Measurements from ENCODE around the gene PACSIN2. TPM values are rescaled to one million over a fixed set of nuclear protein-coding genes. Genes with fewer than 3 reads are reported as not detected.
A peak's percentile ranks its signal among the peaks of the same experiment; 100 is the strongest.

The PACSIN2 gene
- total and polyA plus RNA-seq, 2 of the 13 experiments (the other 11 are each of a cell fraction or from before 2014, with no cell fraction given): 54.1 to 68.8 TPM

DNA sequence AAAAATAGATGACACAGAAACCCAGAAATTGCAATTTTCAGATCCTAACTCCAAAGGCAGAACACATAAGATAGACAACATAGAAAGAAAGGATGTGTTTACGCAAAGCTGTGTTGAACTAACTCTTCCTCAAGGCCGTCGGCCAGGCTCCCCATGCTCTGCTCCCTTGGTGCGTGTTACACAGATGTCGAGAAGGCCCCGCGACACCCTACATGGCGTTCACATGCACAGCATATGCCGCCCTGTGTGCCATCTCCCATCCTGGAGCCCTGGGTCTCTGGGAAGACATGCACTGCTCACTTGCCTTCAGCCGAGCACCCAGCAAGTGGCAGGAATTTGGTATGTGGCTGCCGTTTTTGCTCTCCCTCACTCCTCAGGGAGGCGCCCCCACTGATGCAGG is 110.9 kb downstream of the PACSIN2 start:
- FAIRE-seq (no peak), ATAC-seq (no peak), DNase-seq (ENCODE audit: low spot score) (no peak)
- peaks cover 18% of the 10 kb centered on the region for H3K4me1 ChIP-seq (ENCODE audit: insufficient read depth, low read length)
- CTCF ChIA-PET (ENCODE audit: low intra/inter-chr PET ratio, low total read pairs): no interaction called here
- H3K36me3 ChIP-seq (replicated peaks in 1 of 2; ENCODE audit: control insufficient read depth in 1 of 2, insufficient read depth in 2 of 2, low read length in 2 of 2): peaks cover 34 to 77% of the 10 kb centered on the region in 2 experiments
- TF ChIP-seq, protein P1, sequence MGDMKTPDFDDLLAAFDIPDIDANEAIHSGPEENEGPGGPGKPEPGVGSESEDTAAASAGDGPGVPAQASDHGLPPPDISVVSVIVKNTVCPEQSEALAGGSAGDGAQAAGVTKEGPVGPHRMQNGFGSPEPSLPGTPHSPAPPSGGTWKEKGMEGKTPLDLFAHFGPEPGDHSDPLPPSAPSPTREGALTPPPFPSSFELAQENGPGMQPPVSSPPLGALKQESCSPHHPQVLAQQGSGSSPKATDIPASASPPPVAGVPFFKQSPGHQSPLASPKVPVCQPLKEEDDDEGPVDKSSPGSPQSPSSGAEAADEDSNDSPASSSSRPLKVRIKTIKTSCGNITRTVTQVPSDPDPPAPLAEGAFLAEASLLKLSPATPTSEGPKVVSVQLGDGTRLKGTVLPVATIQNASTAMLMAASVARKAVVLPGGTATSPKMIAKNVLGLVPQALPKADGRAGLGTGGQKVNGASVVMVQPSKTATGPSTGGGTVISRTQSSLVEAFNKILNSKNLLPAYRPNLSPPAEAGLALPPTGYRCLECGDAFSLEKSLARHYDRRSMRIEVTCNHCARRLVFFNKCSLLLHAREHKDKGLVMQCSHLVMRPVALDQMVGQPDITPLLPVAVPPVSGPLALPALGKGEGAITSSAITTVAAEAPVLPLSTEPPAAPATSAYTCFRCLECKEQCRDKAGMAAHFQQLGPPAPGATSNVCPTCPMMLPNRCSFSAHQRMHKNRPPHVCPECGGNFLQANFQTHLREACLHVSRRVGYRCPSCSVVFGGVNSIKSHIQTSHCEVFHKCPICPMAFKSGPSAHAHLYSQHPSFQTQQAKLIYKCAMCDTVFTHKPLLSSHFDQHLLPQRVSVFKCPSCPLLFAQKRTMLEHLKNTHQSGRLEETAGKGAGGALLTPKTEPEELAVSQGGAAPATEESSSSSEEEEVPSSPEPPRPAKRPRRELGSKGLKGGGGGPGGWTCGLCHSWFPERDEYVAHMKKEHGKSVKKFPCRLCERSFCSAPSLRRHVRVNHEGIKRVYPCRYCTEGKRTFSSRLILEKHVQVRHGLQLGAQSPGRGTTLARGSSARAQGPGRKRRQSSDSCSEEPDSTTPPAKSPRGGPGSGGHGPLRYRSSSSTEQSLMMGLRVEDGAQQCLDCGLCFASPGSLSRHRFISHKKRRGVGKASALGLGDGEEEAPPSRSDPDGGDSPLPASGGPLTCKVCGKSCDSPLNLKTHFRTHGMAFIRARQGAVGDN (CRISPR knock-in tag; IDR thresholded peaks at IDR 0.05): 0 out of 2 replicates have a peak, but pooled peaks have one; percentile 23
- TF ChIP-seq MYNN (CRISPR knock-in tag; IDR thresholded peaks at IDR 0.05; ENCODE audit: low read depth): no peak
- TF ChIP-seq ZBTB38 (CRISPR knock-in tag; IDR thresholded peaks at IDR 0.05): peak; percentile 96
- peak; percentile 37 for TF ChIP-seq RBM22 (optimal IDR thresholded peaks at IDR 0.05; ENCODE audit: low read length)
- no peak for TF ChIP-seq MAFG (CRISPR knock-in tag; IDR thresholded peaks at IDR 0.05)
- TF ChIP-seq, protein P2, sequence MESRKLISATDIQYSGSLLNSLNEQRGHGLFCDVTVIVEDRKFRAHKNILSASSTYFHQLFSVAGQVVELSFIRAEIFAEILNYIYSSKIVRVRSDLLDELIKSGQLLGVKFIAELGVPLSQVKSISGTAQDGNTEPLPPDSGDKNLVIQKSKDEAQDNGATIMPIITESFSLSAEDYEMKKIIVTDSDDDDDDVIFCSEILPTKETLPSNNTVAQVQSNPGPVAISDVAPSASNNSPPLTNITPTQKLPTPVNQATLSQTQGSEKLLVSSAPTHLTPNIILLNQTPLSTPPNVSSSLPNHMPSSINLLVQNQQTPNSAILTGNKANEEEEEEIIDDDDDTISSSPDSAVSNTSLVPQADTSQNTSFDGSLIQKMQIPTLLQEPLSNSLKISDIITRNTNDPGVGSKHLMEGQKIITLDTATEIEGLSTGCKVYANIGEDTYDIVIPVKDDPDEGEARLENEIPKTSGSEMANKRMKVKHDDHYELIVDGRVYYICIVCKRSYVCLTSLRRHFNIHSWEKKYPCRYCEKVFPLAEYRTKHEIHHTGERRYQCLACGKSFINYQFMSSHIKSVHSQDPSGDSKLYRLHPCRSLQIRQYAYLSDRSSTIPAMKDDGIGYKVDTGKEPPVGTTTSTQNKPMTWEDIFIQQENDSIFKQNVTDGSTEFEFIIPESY (CRISPR knock-in tag; IDR thresholded peaks at IDR 0.05): peak; percentile 73; the same call in 1 of the 2 replicates
- peaks cover 53% of the 10 kb centered on the region for H3K79me2 ChIP-seq (ENCODE audit: insufficient read depth, low read length)
- H3K4me2 ChIP-seq (ENCODE audit: low read depth, low read length): no peak overlapping the region
- in situ Hi-C loops (cut with HindIII; ENCODE audit: extremely low pct_ligation_motif_present, low pct_unique_long_range_greater_than_20kb): no loop called here
- WGBS (ENCODE audit: low lambda C conversion rate): 98% methylated on average over 7 of the region's 12 CpGs
- H2AFZ ChIP-seq (ENCODE audit: low read length): no peak overlapping the region
- H3K4me3 ChIP-seq (replicated peaks in 1 of 3; ENCODE audit: insufficient read depth in 1 of 3, low read depth in 2 of 3, low read length in 3 of 3): no peak overlapping the region
- intact Hi-C loops (cut with micrococcal nuclease; ENCODE audit: unreplicated experiment): no loop called here
- H3K9ac ChIP-seq (ENCODE audit: insufficient read depth, low read depth, low read length): no peak overlapping the region
- POLR2A ChIA-PET: no interaction called here
- peaks cover 8% of the 10 kb centered on the region; the same call in 1 of the 2 replicates for H4K20me1 ChIP-seq (ENCODE audit: insufficient read depth, low read length)
- H3K27me3 ChIP-seq (ENCODE audit: control insufficient read depth in 1 of 2, insufficient read depth in 2 of 2, low read length in 2 of 2): no peaks in the 10 kb centered on the region
- no peak overlapping the region for H3K27ac ChIP-seq (ENCODE audit: extremely low read length, insufficient read depth, low read length)
- BruUV-seq (replicated peaks): no TSS peak
- H3K9me3 ChIP-seq (ENCODE audit: low read length): no peaks in the 10 kb centered on the region
